HCT116 (cell line): Measurements from ENCODE around the gene CTIF. TPM values are rescaled to one million over a fixed set of nuclear protein-coding genes. Genes with fewer than 3 reads are reported as not detected.

Experiments
- ATAC-seq: fragments of 200-7000 bp; cut with Tn5 transposase; 2 replicates; pipeline ENCODE4 v1.9.1; 2020; ENCODE audit warnings: mild to moderate bottlenecking, moderate library complexity
- BruUV-seq: library from RNA; stranded (reverse); fragments of 400-500 nt; replicated peaks from 2 replicates; lab custom pipeline; 2021; lab: Mats Ljungman, UMichigan
- CTCF ChIA-PET: fragments of 300-600 bp; sonication (Branson Sonifier 250); formaldehyde crosslinking; loops from one replicate; lab custom pipeline; 2021; ENCODE audit warnings: antibody characterized with exemption; lab: Charles Lee
- POLR2A ChIA-PET: fragments of 300-600, 350-600 bp; sonication (Branson Sonifier 250); formaldehyde crosslinking; loops from one replicate; lab custom pipeline; 2021; ENCODE audit warnings: antibody characterized with exemption; lab: Charles Lee
- RAD21 ChIA-PET, 2 experiments: fragments of 300-600 bp; sonication (Branson Sonifier 250); formaldehyde crosslinking; loops; one replicate each; lab custom pipeline; 2023; ENCODE audit warnings: low total read pairs in 2 of 2; ENCODE audit not compliant: uncharacterized antibody in 2 of 2, unreplicated experiment in 2 of 2, low non-redundant PET in 1 of 2; lab: Charles Lee
- DNase-seq: peaks from one replicate; pipeline ENCODE4 v3.0.0-alpha.2; 2010; ENCODE audit warnings: low read depth, low spot score
- H2AFZ ChIP-seq: fragments of 200-600 bp; shearing (Covaris generic), sonication (generic); 2 replicates; pipeline ENCODE4 v1.6.1; 2017; ENCODE audit warnings: low read depth, mixed run types, mixed read lengths, antibody characterized with exemption, low read length; ENCODE audit not compliant: poor library complexity, severe bottlenecking
- H3K27ac ChIP-seq: 2 replicates; pipeline ENCODE4 v1.5.1; 2012; ENCODE audit warnings: low read depth, low read length
- H3K27me3 ChIP-seq: fragments of 200-600 bp; sonication (generic); 2 replicates; pipeline ENCODE4 v1.6.1; 2016; ENCODE audit warnings: mixed run types, low read length, mixed read lengths; ENCODE audit not compliant: insufficient read depth
- H3K36me3 ChIP-seq, 2 experiments: fragments of 200-500 bp in 1 of 2; fragments of 200-600 bp in 1 of 2; sonication (Bioruptor generic) in 1 of 2; sonication (generic) in 1 of 2; 2 replicates each; pipeline versions ENCODE4 v1.5.1 to v1.6.1; 2014 to 2016; ENCODE audit warnings: low read length in 2 of 2, inconsistent platforms in 1 of 2, mixed read lengths in 1 of 2, mixed run types in 1 of 2; ENCODE audit not compliant: insufficient read depth in 2 of 2, control insufficient read depth in 1 of 2
- H3K4me1 ChIP-seq, 2 experiments: fragments of 200-600 bp in 1 of 2; sonication (generic) in 1 of 2; 2 replicates each; pipeline versions ENCODE4 v1.5.1 to v1.6.1; 2012 to 2017; ENCODE audit warnings: low read length in 2 of 2, inconsistent platforms in 1 of 2, mild to moderate bottlenecking in 1 of 2, mixed read lengths in 1 of 2, mixed run types in 1 of 2, moderate library complexity in 1 of 2; ENCODE audit not compliant: insufficient read depth in 2 of 2, control insufficient read depth in 1 of 2
- H3K4me2 ChIP-seq: fragments of 200-600 bp; sonication (generic); 2 replicates; pipeline ENCODE4 v1.6.1; 2017; ENCODE audit warnings: mixed run types, low read length, mixed read lengths
- H3K4me3 ChIP-seq, 2 experiments: fragments of 200-600 bp in 1 of 2; sonication (generic) in 1 of 2; replicated peaks in 1 of 2; 2 replicates each; pipeline ENCODE4 v1.5.1; 2011 to 2016; ENCODE audit warnings: low read length in 2 of 2, control low read depth in 1 of 2, low read depth in 1 of 2, mild to moderate bottlenecking in 1 of 2, mixed read lengths in 1 of 2, mixed run types in 1 of 2
- H3K79me2 ChIP-seq: fragments of 200-600 bp; sonication (generic); 2 replicates; pipeline ENCODE4 v1.6.1; 2017; ENCODE audit warnings: mild to moderate bottlenecking, mixed run types, low read length, moderate library complexity, mixed read lengths; ENCODE audit not compliant: insufficient read depth
- H3K9ac ChIP-seq: fragments of 200-600 bp; sonication (generic); 2 replicates; pipeline ENCODE4 v1.6.1; 2016; ENCODE audit warnings: low read length, mixed read lengths
- H3K9me2 ChIP-seq: fragments of 200-600 bp; sonication (generic), shearing (Covaris generic); 2 replicates; pipeline ENCODE4 v1.6.1; 2017; ENCODE audit warnings: mixed run types, mild to moderate bottlenecking, moderate library complexity; ENCODE audit not compliant: insufficient read depth
- H3K9me3 ChIP-seq, 2 experiments: fragments of 200-500 bp in 1 of 2; fragments of 200-600 bp in 1 of 2; sonication (Bioruptor generic) in 1 of 2; sonication (generic) in 1 of 2; 2 replicates each; pipeline ENCODE4 v1.6.1; 2014 to 2017; ENCODE audit warnings: low read length in 2 of 2, mixed read lengths in 2 of 2, inconsistent platforms in 1 of 2, low read depth in 1 of 2, mild to moderate bottlenecking in 1 of 2, mixed run types in 1 of 2, moderate library complexity in 1 of 2; ENCODE audit not compliant: control insufficient read depth in 1 of 2, insufficient read depth in 1 of 2
- H4K20me1 ChIP-seq: fragments of 200-600 bp; sonication (generic), shearing (Covaris generic); 2 replicates; pipeline ENCODE4 v1.6.1; 2017; ENCODE audit warnings: mixed run types, mild to moderate bottlenecking, moderate library complexity; ENCODE audit not compliant: insufficient read depth
- CEBPB ChIP-seq: IDR thresholded peaks from 2 replicates; pipeline ENCODE4 v1.6.1; 2012; ENCODE audit warnings: low read depth
- POLR2A ChIP-seq: IDR thresholded peaks from 2 replicates; pipeline ENCODE4 v1.7.0; 2011; ENCODE audit warnings: borderline replicate concordance; ENCODE audit not compliant: insufficient read depth, insufficient read length; ENCODE audit errors: extremely low read depth
- SRF ChIP-seq: IDR thresholded peaks from 2 replicates; pipeline ENCODE4 v1.6.1; 2012; ENCODE audit warnings: low read depth
- TCF7L2 ChIP-seq: IDR thresholded peaks from 2 replicates; pipeline ENCODE4 v1.7.0; 2011; ENCODE audit warnings: borderline replicate concordance, inconsistent platforms; ENCODE audit not compliant: insufficient read depth, insufficient read length; ENCODE audit errors: extremely low read depth
- intact Hi-C: fragments of 100-400 bp; cut with micrococcal nuclease; formaldehyde crosslinking; loops from 2 replicates; pipeline ENCODE4 v1.10.0; 2022
- total RNA-seq: library from RNA; stranded (reverse); gene quantifications from one replicate; pipeline ENCODE4 v1.2.1, GENCODE V29; 2021; ENCODE audit not compliant: unreplicated experiment
- TF ChIP-seq, protein P1 (sequence below): IDR thresholded peaks from 2 replicates; pipeline ENCODE4 v1.6.1; 2011; ENCODE audit warnings: mild to moderate bottlenecking, low read length, moderate library complexity; ENCODE audit not compliant: insufficient replicate concordance; ENCODE audit errors: extremely low read depth
- TF ChIP-seq, protein P2 (sequence below): IDR thresholded peaks from 2 replicates; pipeline ENCODE4 v1.6.1; 2012; ENCODE audit warnings: low read depth

Gene CTIF
- total RNA-seq, 1 experiment from 2014 or later: 19.7 TPM

DNA sequence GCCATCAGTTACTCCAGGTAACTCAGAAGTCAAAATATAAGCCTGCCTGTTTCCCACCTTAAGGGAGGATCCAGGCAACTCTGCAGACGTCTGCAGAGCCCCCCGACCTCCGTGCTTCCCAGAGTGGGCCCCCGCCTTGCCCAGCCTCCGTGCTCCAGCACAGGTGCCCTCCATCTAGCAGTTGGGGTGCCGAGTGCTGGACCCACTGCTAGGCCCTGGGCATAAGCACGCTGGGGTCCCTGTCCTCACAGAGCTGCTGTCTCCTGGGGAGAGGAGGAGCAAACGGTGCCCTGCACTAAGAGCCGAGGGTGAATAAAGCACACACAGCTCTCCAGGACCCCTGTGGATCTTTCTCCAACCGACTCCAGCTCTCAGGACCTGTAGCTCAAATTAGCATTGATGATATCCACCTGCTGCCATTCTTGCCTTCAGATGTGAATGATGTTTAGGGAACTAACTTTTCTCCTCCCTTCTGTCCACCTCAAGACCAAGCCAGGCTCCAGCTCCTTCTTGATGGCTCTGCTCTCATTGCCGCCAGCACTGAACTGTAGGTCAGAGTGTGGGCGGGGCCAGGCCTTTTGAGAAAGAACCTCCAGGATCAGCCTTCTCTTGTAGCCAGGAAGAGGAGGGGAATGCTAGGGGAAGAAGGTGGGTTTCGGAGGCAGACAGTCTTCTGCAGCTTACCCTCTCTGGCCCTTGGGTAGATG is 290.8 kb downstream of the CTIF start:
- H3K9me3 ChIP-seq: no peaks in the 10 kb centered on the region
- no peak overlapping the region for H3K9ac ChIP-seq
- DNase-seq (no peak), ATAC-seq (no peak)
- 0 out of 2 replicates have a peak overlapping the region, but pooled peaks have one; percentile 4 for H3K4me2 ChIP-seq
- RAD21 ChIA-PET: no interaction called here
- H3K9me2 ChIP-seq: no peaks in the 10 kb centered on the region
- POLR2A ChIA-PET: no interaction called here
- no peaks in the 10 kb centered on the region for H4K20me1 ChIP-seq
- no peaks in the 10 kb centered on the region for H3K79me2 ChIP-seq
- BruUV-seq: no TSS peak
- CTCF ChIA-PET: no interaction called here
- H3K4me3 ChIP-seq: no peak overlapping the region
- TF ChIP-seq, protein P1, sequence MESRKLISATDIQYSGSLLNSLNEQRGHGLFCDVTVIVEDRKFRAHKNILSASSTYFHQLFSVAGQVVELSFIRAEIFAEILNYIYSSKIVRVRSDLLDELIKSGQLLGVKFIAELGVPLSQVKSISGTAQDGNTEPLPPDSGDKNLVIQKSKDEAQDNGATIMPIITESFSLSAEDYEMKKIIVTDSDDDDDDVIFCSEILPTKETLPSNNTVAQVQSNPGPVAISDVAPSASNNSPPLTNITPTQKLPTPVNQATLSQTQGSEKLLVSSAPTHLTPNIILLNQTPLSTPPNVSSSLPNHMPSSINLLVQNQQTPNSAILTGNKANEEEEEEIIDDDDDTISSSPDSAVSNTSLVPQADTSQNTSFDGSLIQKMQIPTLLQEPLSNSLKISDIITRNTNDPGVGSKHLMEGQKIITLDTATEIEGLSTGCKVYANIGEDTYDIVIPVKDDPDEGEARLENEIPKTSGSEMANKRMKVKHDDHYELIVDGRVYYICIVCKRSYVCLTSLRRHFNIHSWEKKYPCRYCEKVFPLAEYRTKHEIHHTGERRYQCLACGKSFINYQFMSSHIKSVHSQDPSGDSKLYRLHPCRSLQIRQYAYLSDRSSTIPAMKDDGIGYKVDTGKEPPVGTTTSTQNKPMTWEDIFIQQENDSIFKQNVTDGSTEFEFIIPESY: no peak
- TF ChIP-seq TCF7L2 (no peak), SRF (no peak)
- peaks cover 51 to 62% of the 10 kb centered on the region in 2 experiments for H3K4me1 ChIP-seq
- no peak overlapping the region for H2AFZ ChIP-seq
- H3K27ac ChIP-seq: no peak overlapping the region
- intact Hi-C loops: no loop called here
- no peaks in the 10 kb centered on the region for H3K36me3 ChIP-seq
- H3K27me3 ChIP-seq: no peaks in the 10 kb centered on the region

DNA sequence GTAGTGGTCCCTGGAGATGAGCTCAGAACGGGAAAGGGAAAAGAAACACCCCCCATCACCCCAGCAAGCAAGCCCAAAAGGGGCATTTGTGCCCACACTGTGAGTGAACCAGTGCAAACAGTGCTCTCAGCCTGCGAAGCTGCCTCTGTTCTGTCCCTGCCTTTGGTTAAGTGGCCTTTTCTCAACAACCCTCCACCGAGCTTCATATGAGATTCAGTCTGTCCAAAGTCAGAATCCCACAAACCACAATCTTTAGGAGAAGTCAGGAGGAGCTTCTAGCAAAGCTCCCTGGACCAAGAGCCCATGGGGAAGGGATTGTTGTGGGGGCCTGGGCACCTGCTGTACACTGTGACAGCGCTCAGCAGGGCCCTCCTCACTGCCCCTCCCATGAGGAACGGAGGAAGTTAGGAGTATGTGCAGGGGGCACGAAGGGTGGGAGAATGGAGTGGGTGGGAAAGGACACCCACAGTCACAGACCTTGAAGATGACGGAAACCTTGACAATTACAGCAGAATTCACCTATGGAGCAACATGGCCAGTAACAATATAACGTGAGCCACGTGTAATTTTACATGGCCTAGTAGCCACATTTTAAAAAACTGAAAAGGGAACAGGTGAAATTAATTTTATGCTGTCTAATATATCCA is 292.4 kb downstream of the CTIF start:
- intact Hi-C loops: no loop called here
- Histone ChIP-seq H3K4me1 (peaks cover 60 to 72% of the 10 kb centered on the region in 2 experiments), H3K9ac (no peak overlapping the region), H3K4me2 (no peak overlapping the region), H4K20me1 (no peaks in the 10 kb centered on the region), H3K27me3 (no peaks in the 10 kb centered on the region), H3K79me2 (no peaks in the 10 kb centered on the region), H2AFZ (no peak overlapping the region), H3K9me3 (no peaks in the 10 kb centered on the region), H3K4me3 (no peak overlapping the region), H3K27ac (no peak overlapping the region), H3K36me3 (no peaks in the 10 kb centered on the region), H3K9me2 (no peaks in the 10 kb centered on the region)
- ATAC-seq: no peak
- BruUV-seq: no TSS peak
- TF ChIP-seq SRF: no peak
- TF ChIP-seq, protein P2, sequence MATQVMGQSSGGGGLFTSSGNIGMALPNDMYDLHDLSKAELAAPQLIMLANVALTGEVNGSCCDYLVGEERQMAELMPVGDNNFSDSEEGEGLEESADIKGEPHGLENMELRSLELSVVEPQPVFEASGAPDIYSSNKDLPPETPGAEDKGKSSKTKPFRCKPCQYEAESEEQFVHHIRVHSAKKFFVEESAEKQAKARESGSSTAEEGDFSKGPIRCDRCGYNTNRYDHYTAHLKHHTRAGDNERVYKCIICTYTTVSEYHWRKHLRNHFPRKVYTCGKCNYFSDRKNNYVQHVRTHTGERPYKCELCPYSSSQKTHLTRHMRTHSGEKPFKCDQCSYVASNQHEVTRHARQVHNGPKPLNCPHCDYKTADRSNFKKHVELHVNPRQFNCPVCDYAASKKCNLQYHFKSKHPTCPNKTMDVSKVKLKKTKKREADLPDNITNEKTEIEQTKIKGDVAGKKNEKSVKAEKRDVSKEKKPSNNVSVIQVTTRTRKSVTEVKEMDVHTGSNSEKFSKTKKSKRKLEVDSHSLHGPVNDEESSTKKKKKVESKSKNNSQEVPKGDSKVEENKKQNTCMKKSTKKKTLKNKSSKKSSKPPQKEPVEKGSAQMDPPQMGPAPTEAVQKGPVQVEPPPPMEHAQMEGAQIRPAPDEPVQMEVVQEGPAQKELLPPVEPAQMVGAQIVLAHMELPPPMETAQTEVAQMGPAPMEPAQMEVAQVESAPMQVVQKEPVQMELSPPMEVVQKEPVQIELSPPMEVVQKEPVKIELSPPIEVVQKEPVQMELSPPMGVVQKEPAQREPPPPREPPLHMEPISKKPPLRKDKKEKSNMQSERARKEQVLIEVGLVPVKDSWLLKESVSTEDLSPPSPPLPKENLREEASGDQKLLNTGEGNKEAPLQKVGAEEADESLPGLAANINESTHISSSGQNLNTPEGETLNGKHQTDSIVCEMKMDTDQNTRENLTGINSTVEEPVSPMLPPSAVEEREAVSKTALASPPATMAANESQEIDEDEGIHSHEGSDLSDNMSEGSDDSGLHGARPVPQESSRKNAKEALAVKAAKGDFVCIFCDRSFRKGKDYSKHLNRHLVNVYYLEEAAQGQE: no peak
- no peak for TF ChIP-seq CEBPB
- TF ChIP-seq POLR2A: no peak
- ChIA-PET RAD21 (no interaction called here), CTCF (no interaction called here), POLR2A (no interaction called here)
- DNase-seq: no peak
